GM21526 (cell line): ENCODE data around the gene PSD4.
A peak's percentile ranks its signal among the peaks of the same experiment; 100 is the strongest.

Experiments
- ATAC-seq: cut with Tn5 transposase; IDR thresholded peaks from one replicate; pipeline ENCODE4 v1.9.1; 2021; ENCODE audit warnings: moderate library complexity; ENCODE audit not compliant: unreplicated experiment, low FRiP score

The PSD4 gene

GRCh38 chr2:113173542-113174375 is at the start of gene PSD4:
PSD4 (plus strand) TSS chr2:113173971; CDS start chr2:113182457, 8,486 bp downstream.
- peak; percentile 82 for ATAC-seq

- ATAC-seq = no peak
Observed at GRCh38 chr2:113124181-113124961, 49.4 kb upstream of the PSD4 start.

GRCh38 chr2:113124984-113125855 is 48.6 kb upstream of the PSD4 start:
- ATAC-seq = no peak

GRCh38 chr2:113126845-113127645 is 46.7 kb upstream of the PSD4 start, which contains the start of gene IL1RN:
IL1RN (plus strand) TSS chr2:113127598; CDS start chr2:113127625, 27 bp downstream.
- ATAC-seq = no peak

GRCh38 chr2:113127646-113128570 is 45.9 kb upstream of the PSD4 start:
- ATAC-seq = no peak

DNA sequence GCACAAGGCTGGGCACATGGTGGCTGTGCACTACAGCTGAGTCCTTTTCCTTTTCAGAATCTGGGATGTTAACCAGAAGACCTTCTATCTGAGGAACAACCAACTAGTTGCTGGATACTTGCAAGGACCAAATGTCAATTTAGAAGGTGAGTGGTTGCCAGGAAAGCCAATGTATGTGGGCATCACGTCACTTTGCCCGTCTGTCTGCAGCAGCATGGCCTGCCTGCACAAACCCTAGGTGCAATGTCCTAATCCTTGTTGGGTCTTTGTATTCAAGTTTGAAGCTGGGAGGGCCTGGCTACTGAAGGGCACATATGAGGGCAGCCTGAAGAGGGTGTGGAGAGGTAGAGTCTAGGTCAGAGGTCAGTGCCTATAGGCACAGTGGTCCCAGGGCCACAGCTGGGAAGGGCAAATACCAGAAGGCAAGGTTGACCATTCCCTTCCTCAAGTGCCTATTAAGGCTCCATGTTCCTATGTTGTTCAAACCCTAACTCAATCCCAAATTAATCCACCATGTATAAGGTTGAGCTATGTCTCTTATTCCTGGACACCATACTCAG is 44.2 kb upstream of the PSD4 start:
- no peak for ATAC-seq

DNA sequence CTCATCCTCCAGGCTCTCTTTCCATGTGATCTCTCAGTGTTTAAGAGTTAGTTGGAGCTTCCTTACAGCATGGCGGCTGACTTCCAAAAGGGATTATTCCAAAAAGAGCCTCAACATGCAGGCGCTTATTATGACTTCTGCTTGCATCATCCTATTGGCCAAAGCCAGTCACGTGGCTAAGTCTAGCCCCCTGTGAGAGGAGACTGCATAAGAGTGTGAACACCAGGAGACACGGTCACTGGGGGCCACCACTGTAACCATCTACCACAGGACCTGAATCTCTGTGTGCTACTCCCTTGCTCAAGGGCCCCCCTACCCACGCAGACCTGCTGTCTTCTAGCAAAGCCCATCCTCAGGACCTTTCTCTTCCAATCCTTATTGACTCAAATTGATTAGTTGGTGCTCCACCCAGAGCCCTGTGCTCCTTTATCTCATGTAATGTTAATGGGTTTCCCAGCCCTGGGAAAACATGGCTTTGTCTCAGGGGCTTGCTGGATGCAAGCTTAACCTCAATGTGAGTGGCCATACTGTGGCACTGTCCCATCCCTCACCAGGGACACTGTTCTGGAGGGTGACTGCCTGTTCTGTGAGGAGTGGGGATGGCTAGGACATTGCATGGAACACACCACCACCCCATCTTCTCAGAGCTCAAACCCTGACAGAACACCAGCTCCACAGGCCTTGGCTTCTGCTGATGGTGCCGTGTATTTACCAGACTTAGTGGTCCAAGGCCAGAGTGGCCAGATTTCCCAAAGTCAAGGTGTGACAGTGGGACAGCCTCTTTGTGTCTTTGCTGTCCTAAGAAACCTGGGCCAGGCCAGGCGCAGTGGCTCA is 42.2 kb upstream of the PSD4 start:
- no peak for ATAC-seq

GRCh38 chr2:113132414-113133021 is 41.3 kb upstream of the PSD4 start:
- ATAC-seq = no peak

GRCh38 chr2:113133704-113134598 is 39.8 kb upstream of the PSD4 start:
- no peak for ATAC-seq

- ATAC-seq = no peak
Observed at GRCh38 chr2:113134717-113135116, 39.1 kb upstream of the PSD4 start.

DNA sequence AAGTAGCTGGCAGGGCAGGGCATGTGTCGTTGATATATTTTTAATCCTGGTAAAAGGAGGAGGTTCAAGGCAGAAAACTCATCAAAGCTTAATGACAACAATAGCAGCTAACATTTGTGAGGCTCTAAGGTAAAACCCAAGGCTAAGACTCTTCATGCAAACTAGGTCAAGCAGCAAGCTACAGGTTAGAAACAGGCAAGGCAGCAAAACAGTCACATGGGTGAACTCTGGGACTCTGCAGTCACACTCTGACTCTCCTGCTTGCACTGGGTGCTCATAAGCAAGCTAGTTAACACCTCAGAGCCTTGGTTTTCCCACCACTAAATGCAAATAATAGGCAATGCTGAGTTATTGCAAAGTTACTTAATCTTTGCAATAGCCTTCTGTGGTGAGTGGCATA is 38.5 kb upstream of the PSD4 start:
- no peak for ATAC-seq

- no peak for ATAC-seq
Observed at GRCh38 chr2:113136828-113137775, 36.7 kb upstream of the PSD4 start.

DNA sequence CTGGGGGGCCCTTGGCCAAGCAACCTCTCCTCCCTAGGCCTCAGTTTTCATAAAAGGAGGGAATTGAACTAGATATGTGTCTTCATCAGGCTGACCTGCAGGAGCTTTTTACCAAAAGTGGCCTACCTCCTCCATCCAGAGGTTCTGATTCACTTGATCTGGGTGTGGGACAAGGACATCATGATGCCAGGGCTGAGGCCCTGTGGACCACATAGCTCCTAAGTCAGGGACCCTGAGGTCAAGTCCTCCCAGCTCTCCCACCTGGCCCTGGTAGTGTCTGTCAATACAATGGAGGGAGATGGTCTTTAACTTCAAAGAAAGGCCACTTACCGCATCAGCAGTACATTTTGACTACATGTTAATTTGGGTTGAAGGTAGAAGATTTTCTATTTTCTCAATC is 35.9 kb upstream of the PSD4 start:
- no peak for ATAC-seq

- peak; percentile 66 for ATAC-seq
Observed at GRCh38 chr2:113138428-113139322, 35.1 kb upstream of the PSD4 start.
